Fibroblast of mammary gland (primary cell): ENCODE data around the gene PRPH.
"Not testable (repeated sequence)": the region's sequence is repeated elsewhere in the genome, so short reads cannot be mapped to it uniquely, and the experiment has no call there.

Source experiments
- DNase-seq: peaks from one replicate; pipeline ENCODE4 v3.0.0-alpha.2; 2010; ENCODE audit warnings: low read depth
- H3K4me3 ChIP-seq: 2 replicates; pipeline ENCODE4 v1.5.1; 2011; ENCODE audit warnings: low read depth, mild to moderate bottlenecking, low read length, moderate library complexity; ENCODE audit not compliant: control insufficient read depth
- TF ChIP-seq, protein P1 (sequence below): conservative IDR thresholded peaks from 2 replicates; pipeline ENCODE4 v1.5.1; 2011; ENCODE audit warnings: low read depth, low read length, inconsistent platforms; ENCODE audit not compliant: control insufficient read depth, insufficient read depth

The PRPH gene

DNA sequence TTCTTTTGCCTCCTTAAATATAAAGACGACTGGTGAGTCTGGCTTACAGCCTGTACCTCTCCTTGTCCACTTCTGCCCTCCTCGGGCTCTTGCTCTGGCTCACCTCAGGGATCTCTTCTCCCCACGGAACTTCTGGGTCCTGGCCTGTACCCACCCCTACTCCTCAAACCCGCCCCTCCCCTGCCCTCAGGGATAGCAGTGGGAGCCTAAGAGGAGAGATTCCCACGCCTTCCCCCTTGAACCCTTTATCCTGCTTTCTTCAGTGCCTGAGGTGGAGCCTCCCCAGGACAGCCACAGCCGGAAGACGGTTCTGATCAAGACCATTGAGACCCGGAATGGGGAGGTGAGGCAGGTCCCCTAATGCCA, 2.7 kb downstream of the PRPH start:
- H3K4me3 ChIP-seq = no peak overlapping the region
- no peak for DNase-seq
- TF ChIP-seq, protein P1, sequence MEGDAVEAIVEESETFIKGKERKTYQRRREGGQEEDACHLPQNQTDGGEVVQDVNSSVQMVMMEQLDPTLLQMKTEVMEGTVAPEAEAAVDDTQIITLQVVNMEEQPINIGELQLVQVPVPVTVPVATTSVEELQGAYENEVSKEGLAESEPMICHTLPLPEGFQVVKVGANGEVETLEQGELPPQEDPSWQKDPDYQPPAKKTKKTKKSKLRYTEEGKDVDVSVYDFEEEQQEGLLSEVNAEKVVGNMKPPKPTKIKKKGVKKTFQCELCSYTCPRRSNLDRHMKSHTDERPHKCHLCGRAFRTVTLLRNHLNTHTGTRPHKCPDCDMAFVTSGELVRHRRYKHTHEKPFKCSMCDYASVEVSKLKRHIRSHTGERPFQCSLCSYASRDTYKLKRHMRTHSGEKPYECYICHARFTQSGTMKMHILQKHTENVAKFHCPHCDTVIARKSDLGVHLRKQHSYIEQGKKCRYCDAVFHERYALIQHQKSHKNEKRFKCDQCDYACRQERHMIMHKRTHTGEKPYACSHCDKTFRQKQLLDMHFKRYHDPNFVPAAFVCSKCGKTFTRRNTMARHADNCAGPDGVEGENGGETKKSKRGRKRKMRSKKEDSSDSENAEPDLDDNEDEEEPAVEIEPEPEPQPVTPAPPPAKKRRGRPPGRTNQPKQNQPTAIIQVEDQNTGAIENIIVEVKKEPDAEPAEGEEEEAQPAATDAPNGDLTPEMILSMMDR = no peak

DNA sequence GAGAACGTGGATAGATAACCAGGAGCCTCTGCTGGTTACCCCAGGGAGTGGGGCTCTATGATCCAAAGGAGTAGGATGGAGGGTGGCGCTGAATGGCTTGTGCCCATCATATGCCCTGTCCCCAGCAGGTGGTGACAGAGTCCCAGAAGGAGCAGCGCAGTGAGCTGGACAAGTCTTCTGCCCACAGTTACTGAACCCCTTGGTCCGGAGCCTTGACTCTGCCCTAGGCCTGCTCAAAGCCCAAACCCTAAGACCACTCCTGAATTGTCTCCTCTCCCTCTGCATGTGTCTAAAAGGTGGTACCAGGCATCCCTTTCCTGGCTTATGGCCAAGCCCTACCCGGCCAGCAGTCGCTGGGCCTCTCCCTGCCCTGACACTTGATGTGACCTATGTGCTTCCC, 3.2 kb downstream of the PRPH start:
- H3K4me3 ChIP-seq = no peak overlapping the region
- no peak for DNase-seq
- TF ChIP-seq, protein P1 = peak; percentile 5

DNA sequence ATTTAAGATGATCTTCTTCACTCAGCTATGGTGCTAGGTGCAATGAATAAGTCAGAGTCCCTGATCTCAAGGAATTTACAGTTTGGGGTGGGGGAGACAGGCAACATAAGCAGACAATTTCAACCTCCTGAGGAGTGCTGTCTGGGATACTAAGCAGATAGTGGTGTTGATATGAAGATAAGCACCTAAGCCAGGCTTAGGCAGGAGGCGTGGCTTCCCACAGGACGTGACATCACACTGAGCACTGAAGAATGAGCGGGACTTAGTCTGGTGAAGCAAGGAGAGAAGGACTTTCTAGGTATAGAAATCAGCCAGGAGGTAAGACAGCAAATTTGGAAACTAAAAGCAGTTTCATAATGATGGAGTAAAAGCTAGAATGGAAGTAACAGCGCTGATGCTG, 6.8 kb downstream of the PRPH start:
- H3K4me3 ChIP-seq = no peak overlapping the region
- TF ChIP-seq, protein P1 = no peak
- no peak for DNase-seq

DNA sequence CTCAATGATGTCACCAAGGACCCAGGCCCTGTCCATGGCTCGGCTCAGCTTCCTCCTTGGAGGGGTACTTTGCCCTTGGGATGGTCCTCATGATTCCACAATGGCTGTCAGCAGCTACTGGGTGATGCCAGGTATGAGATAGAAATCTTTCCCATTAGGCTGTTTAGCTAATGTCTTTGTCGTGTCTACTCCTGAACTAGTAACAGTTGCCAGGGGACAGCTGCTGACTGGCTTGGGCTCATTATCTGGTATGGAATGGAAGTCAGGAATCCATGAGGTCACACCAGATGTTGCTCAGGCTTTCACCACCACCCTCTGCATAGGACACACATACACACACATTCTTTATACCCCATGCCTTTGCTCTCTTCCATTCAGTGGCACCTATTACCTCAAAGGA, 9.2 kb downstream of the PRPH start:
- H3K4me3 ChIP-seq = no peak overlapping the region
- DNase-seq = peak; percentile 41
- TF ChIP-seq, protein P1 = no peak

DNA sequence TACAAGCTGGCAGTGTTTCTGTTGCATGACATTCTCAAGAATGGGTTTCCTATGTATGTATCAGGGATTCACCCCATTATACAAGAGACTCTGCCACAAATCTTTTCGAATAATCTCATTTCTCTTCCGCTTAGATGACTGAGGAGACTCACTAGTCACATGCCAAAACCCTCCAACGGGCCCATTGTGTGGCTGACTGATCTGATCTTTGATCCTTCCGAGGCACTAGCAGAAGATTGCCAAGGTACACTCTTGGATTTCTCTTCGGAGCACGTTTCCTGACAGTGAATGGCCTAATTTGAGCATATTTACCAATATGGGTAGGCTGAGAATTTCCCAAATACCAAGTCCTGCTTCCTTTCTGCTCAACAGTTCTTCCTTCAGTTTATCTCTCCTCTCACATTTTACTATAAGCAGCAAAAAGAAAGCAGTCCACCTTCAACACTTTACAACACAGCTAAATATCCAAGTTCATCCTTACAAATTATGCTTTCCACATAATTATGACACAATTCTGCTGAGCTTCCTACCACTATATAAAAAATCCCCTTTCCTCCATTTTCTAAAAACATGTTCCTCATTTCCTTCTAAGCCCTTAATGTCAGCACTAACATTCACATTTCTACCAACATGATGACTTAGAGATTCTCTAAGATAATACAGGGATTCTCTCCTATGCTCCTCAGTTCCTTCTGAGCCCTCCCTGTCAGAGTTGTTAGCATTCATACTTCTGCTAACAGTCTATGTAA, 11.0 kb downstream of the PRPH start:
- H3K4me3 ChIP-seq = no peak overlapping the region
- TF ChIP-seq, protein P1 = no peak
- DNase-seq = no peak

DNA sequence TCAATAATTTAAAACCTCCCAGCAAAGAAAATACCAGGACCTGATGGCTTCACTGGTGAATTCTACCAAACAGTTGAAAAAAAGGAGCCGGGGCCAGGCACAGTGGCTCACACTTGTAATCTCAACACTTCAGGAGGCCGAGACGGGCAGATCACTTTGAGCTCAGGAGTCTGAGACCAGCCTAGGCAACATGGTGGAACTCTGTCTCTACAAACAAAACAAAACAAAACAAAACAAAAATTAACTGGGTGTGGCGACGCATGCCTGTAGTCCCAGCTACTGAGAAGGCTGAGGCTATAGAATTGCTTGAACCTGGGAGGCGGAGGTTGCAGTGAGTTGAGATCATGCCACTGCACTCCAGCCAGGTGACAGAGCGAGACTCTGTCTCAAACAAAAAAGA, 14.4 kb downstream of the PRPH start:
- TF ChIP-seq, protein P1 = no peak
- no peak for DNase-seq
- no peak overlapping the region for H3K4me3 ChIP-seq

DNA sequence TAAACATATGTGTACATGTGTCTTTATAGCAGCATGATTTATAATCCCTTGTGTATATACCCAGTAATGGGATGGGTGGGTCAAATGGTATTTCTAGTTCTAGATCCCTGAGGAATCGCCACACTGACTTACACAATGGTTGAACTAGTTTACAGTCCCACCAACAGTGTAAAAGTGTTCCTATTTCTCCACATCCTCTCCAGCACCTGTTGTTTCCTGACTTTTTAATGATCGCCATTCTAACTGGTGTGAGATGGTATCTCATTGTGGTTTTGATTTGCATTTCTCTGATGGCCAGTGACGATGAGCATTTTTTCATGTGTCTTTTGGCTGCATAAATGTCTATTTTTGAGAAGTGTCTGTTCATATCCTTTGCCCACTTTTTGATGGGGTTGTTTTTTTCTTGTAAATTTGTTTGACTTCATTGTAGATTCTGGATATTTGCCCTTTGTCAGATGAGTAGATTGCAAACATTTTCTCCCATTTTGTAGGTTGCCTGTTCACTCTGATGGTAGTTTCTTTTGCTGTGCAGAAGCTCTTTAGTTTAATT, 15.6 kb downstream of the PRPH start:
- not testable (repeated sequence) for DNase-seq, H3K4me3 ChIP-seq
